ENCODE measurements around the gene SLX9.

SLX9 gene

GRCh38 chr21:45003331-45004058 is 63.7 kb downstream of the SLX9 start:
- DNase-seq (ENCODE audit: low read depth), result no peak

GRCh38 chr21:45004059-45004422 is 64.2 kb downstream of the SLX9 start:
- no peak for DNase-seq (ENCODE audit: low read depth)

DNA sequence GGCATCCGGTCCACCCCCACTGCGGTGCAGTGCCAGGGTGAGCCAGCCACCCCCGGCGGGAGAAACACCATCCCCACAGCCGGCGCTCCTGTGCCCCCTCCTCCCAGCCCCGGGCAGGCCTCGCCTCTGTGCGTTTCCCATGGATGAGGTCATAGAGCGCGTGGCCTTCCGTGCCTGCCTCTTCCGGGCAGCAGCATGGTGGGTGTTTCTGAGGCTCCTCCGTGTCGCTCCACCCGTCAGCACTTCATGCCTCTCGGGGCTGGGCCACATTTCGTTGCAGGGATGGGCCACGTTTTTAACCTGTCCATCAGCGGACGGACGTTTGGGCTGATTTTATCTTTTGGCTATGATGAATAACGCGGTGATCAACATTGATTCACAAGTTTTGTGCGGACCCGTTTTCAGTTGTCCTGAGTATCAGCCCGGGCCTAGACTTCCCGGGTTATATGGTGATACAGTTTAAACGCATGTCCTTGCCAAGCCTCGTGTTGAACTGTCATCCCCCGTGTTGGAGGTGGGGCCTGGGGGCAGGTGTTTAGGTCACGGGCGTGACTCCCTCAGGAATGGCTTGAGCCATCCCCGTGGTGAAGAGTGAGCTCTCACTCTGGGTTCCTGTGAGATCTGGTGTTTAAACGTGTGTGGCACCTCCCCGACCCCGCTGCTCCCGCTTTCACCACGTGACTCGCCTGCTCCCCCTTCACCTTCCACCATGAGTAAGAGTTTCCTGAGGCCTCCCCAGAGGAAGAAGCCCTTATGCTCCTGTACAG is 64.8 kb downstream of the SLX9 start:
- DNase-seq (ENCODE audit: low read depth), result peak; percentile 9

GRCh38 chr21:45006536-45007095 is 66.8 kb downstream of the SLX9 start:
- no peak for DNase-seq (ENCODE audit: low read depth)

- DNase-seq (ENCODE audit: low read depth), result no peak
These were observed 69.8 kb downstream of the SLX9 start for GRCh38 chr21:45009616-45010015.

- DNase-seq (ENCODE audit: low read depth), result no peak
These were observed 70.3 kb downstream of the SLX9 start for GRCh38 chr21:45010096-45010495.

DNA sequence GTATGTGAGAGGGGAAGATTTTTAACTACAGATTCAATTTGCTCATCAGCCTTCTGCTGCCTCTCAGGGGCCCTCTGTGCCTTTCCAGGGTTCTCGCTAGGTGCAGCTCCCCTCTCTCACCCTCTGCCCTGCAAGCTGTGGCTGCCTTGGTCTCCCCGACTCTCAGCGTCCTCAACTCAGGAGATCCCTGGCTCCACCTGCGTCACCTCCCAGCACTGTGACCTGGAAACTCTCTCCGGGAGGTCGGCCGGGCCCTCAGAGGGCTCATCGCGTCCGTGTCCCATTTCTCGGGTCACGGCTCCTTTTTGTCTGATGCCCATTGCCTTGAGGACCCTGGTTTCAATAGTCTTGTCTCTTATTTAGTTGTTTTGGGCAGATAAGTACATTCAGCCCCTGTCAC is 71.0 kb downstream of the SLX9 start:
- no peak for DNase-seq (ENCODE audit: low read depth)

DNA sequence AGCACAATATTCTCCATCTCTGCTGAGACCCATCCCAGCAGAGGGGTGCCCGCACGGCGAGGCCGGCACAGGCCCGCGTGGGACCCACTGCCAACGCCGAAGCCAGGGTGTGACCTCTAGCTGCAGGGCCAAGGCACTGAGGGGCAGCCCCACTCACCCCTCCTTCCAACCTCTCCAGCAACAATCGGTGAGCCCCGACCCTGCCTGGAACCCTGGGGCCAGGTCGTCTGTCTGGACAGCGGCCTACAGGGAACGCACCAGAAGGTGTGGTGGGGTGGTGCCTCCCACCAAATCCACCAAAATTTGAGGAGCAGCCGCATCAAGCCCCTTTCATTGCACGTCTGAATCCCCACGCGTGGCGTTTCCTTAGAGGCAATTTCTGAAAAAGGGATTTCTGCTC is 71.6 kb downstream of the SLX9 start:
- no peak for DNase-seq (ENCODE audit: low read depth)

DNA sequence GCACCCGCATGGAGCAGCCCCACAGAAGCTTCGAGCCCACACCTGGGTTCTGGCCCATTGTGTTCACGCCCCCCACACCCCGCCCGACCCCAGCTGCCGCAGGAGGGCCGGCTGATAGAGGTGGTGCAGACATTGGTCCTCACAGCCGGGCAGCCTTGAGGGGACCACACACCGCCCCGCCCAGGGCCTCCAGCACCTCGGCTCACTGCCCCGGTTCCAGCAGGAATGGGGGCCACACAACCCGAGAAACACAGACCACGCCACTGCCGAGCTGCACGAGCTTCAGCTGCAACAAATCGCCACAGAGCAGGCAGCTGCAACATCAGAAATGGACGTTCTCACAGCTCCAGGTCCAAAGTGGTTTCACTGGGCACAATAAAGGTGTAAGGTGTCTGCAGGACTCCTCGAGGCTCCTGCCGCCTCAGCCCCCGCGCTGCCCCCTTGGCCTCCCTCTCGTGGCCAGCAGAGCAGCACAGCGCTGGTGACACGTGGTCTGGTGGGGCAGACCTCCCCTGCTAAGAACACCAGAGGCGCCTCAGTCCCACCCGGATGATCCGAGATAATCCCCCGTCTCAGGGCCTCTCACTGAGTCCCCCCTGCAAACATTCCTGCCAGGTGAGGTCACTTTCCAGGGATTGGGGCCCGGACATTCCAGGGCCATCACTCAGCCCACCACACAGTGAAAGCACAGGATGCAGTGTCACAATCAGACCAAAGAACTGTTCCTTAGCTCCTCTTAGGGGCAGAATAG is 72.3 kb downstream of the SLX9 start:
- DNase-seq (ENCODE audit: low read depth), result no peak

GRCh38 chr21:45012662-45013259 is 72.9 kb downstream of the SLX9 start:
- no peak for DNase-seq (ENCODE audit: low read depth)

- DNase-seq (ENCODE audit: low read depth), result no peak
These were observed 73.5 kb downstream of the SLX9 start for GRCh38 chr21:45013260-45013841.

DNA sequence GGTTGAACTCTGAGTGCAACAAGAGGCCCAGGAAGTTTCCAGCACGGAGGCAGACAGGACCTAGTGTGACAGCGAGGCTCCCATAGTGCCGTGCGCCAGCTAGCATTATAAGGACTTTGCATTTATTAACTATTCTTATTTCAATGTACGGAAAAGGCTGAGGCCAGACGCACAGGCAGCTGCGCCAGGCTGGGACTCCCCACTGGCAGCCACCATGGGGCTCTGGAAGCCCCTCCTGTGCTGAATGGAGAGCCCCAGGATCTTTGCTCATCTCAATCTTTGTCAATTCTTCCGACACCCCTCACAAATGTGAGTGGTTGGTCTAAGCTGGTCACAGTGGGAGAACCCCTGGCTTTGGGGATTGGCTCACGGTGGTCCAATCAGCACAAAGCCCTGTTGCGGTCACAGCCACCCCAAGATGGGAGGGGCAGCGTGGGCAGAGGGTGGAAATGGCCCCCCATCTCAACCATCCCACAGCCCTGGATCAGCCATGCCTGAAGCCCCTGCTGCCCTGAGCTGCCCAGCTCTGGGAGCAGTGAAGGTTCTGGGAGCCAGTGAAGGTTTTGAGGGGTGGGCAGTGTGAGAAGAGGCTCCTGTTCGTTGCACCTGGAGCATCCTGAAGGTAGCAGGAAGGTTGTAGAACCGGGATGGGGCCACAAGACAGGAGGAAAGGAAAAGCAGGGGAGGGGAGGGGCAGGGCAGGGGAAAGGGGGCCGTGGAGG is 75.1 kb downstream of the SLX9 start:
- DNase-seq (ENCODE audit: low read depth), result no peak

GRCh38 chr21:45015469-45015860 is 75.6 kb downstream of the SLX9 start:
- DNase-seq (ENCODE audit: low read depth), result no peak

- DNase-seq (ENCODE audit: low read depth), result no peak
These were observed 76.2 kb downstream of the SLX9 start for GRCh38 chr21:45016031-45016405.

DNA sequence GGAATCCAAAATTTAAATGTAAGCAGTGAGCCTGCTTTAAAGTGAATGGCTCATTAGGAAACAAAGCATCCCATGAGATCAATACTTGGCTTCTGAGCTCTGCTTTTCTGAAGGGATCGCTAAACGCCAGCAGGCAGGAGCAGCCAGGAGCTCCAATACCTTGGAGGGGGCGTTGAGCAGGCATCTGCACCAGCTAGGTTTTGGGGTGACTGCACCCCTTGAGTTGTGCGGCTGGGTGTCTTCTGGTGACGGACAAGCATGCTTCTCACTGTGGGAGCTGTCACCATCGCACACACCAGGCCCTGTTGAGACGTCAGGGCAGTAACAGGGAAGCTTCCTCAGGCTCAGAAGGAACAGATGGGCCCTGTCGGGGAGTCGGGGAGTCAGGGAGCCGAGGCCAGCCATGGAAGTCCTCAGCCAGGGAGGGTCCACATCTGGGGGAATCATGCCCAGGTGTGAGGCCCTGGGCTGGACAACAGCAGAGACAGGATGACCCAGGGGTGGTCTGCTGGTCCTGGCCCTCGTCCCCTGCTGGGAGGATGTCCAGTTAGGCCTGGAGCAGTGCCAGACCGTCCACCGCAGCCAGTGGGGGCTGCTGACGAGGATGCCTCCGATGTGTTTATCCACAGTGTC is 76.7 kb downstream of the SLX9 start:
- DNase-seq (ENCODE audit: low read depth), result no peak

GRCh38 chr21:45017039-45017960 is 77.5 kb downstream of the SLX9 start:
- no peak for DNase-seq (ENCODE audit: low read depth)

- no peak for DNase-seq (ENCODE audit: low read depth)
These were observed 78.6 kb downstream of the SLX9 start for GRCh38 chr21:45018131-45019075.

GRCh38 chr21:45019076-45019886 is 79.5 kb downstream of the SLX9 start:
- no peak for DNase-seq (ENCODE audit: low read depth)

Measured in stimulated activated CD8-positive, alpha-beta memory T cell treated with anti-CD3 and anti-CD28 coated beads, Interleukin-7, amount 100 ng/mL, for 24 hours (primary cell).